Peyer's patch (tissue), 4 donors: ENCODE results near the gene ATAD5.

Experiments used
- CTCF ChIP-seq, 6 experiments: fragments of 450-650 bp in 4 of 6; fragments of 200-600 bp in 2 of 6; sonication (generic) in 1 of 6; IDR thresholded peaks; one replicate each; pipeline ENCODE4 v1.5.1; 2017 to 2019; ENCODE audit warnings: antibody characterized with exemption in 6 of 6, mild to moderate bottlenecking in 3 of 6, moderate library complexity in 1 of 6
- POLR2A ChIP-seq, 2 donors: fragments of 450-650 bp; IDR thresholded peaks; one replicate each; pipeline ENCODE4 v1.5.1; 2017; ENCODE audit warnings: antibody characterized with exemption in 2 of 2, mild to moderate bottlenecking in 2 of 2, moderate library complexity in 2 of 2

- no peak for TF ChIP-seq CTCF (IDR thresholded peaks at IDR 0.05)
- no peak for TF ChIP-seq POLR2A (IDR thresholded peaks at IDR 0.05)
Measured at GRCh38 chr17:30782206-30782605, 49.6 kb upstream of the ATAD5 start.
